Stimulated activated CD4-positive, alpha-beta T cell treated with anti-CD3 and anti-CD28 coated beads, Interleukin-12 subunit alpha, Interleukin-12 subunit beta, amount 100 ng/mL, for 4 hours (primary cell): ENCODE data around the gene SIRPG.
"Not testable (repeated sequence)": the region's sequence is repeated elsewhere in the genome, so short reads cannot be mapped to it uniquely, and the experiment has no call there.

ENCODE experiments used
- DNase-seq: peaks from one replicate; pipeline ENCODE4 v3.0.0-alpha.2; 2020

Gene SIRPG

DNA sequence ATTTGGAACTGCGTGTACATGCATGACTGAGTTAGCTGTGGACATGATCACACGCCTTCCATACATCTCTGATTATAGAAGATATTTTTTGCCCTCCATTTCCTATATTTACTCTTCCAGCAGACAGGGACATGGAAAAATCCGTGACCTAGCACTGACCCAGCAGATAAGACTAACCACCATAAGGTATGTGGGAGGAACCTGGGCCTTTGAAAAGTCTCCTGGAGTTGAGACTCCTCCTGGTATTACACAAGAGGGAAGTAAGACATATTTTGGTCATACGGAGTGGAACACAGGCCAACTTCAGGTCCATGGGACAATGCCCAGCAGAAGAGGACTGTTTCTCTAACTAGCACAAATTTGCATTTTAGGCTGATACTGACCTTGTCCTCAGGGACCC is 24.0 kb downstream of the SIRPG start:
- DNase-seq, result no peak

DNA sequence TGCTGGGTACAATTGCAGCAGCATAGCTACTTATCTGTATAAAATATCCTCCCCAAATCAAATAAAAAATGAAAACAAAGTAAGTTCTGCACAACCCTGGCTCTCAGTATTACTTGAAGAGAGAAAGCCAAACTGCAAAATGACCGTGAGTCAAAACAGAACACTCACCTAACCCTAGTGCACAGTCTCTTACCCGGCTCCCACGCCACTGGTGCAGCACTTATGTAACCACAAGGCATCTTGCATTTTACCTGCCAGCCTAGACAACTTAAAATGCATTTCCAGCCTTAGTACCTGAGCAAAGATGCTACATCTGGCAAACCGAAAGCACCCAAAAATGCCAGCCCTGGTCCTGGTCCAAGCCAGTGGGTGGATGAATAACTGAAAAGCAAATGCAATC is 25.4 kb downstream of the SIRPG start:
- DNase-seq, result peak; percentile 39

DNA sequence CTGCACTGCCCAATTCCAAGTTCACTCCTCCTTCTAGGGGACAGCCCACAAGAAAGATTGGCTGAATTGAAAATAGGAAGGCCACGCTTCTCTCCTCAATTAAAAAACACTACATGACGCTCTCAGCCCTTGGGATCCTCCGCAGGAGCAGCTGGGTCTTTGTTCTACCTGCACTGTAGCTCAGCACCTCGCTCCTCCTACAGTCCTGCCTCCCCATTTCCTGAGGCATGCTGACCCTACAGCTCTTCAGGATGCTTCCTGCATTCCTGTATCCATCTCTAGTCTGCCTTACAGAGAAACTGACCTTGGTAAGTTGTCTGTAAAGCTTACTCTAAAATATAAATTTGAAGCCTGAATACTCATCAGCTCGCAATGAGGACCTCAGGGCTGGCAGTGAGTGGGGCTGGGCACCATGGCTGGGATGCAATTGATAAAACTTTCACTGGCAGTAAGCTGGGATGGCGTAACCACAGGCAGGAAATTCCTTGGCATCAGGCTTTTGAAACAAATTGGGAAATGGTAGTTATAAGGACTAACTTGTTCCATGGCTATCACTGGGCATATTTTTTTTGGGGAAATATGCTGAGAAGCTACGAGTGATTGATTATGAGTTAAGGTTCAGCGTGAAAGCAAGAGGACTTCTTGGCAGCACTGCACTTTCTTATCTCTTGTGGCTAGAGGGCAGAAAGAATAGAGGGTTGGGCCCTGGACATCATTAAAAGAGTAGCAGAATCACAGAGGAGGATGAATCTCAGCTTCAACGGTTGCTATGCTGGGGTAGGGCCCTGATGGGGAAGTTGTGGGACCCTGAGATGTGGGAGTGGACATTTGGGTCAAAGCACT is 26.0 kb downstream of the SIRPG start:
- no peak for DNase-seq

DNA sequence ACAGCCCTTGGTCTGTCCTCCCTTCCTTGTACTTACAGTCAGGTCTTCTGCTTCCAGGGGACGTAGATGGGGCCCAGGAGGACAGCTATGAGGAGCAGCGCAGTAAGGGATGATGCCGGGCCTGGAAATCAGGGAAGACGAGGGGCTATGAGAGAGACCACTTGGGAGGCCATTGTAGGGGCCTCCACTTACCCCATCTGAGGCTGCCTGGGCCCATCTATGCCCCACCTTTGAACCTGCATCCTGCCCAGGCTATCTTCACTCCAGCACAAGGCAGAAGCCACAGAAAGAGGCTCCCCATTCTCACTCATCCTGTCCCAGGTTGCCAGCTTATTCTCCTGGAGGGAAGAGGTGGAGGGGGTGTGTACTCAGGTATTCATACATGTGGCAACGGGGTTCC is 27.4 kb downstream of the SIRPG start:
- no peak for DNase-seq

DNA sequence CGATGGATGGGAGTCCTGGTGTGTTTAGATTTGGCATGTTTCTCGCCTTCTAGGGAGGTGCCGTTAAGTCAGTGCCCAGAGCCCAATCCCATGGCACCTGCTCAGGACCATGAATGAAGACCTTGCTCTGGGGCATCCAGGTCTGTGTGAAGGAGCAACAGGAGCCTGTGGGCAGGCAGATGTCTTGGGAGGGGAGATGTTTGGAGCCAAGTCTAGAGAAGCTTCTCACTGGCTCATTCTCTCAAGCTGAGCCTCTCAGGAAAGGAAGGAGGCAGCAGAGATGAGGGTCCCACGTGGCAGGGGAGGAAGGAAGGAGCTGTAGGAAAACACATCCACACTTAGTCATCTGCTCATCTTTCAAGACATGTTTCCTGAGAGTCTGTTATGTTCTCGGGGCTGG is 28.3 kb downstream of the SIRPG start:
- DNase-seq, result no peak

DNA sequence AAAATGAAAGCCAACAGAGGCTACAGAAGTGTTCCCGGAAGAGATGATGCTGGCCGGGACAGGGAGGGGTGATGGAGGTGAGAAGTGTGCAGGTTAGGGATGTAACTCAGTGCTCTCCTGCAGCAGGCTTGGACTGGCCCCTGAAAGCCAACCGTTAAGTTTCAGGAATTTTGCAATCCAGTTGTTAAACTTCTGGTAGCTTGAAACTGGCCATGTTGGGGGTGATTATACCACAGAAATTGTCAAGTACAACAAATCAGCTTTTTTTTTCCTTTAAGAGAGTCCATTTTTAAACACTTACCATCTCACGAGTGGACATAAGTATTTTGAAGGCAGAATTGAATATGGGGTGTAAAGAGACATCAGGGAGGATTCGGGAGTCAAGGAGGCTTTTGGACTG is 29.0 kb downstream of the SIRPG start:
- DNase-seq, result no peak

DNA sequence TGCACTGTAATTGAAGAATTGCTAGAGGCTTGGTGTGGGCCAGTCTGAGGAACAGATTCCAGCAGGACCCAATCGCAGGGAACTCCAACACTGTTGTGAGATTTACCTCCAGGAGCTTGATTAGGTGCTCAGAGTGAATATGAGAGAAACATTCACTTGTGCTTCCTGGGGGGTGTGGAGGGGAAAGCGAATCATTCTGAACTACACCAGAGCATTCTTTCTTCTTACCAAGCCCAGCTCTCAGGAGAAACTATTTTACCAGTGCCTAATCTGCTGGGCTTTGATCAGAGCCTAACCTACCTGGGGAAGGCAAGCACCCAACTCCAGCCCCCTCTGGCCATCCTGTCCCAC is 30.4 kb downstream of the SIRPG start:
- DNase-seq, result no peak

DNA sequence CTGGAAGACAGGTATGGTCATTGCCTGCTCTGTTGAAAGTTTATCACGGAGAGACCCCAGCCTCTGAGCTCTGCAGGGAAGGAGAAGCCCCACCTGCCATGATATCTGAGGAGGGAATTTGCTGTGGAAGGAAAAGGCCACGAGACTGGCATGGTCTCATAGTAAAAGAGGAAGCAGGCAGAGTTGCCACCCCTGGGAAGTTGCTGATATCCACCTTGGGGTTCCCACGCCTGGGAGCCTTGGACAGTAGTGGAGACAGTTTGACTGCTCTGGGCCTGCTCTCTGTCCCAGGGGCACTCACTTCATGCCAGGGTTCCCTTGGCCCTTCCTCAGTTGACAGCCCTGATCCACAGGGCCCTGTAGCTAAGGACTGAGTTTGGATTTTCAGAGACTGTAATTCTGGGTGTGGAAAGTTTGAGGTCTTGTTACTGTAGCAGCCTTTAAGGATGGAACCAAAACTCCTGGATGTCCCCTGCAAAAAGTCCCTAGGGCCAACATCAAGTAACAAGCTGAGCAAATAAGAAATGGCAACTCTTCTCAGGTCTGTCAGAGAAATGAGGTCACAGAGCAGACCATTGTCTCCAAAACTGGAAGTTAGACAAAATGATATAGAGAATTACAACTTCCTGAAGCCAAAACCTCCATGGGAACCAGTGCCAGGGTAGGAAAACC is 30.9 kb downstream of the SIRPG start:
- no peak for DNase-seq

DNA sequence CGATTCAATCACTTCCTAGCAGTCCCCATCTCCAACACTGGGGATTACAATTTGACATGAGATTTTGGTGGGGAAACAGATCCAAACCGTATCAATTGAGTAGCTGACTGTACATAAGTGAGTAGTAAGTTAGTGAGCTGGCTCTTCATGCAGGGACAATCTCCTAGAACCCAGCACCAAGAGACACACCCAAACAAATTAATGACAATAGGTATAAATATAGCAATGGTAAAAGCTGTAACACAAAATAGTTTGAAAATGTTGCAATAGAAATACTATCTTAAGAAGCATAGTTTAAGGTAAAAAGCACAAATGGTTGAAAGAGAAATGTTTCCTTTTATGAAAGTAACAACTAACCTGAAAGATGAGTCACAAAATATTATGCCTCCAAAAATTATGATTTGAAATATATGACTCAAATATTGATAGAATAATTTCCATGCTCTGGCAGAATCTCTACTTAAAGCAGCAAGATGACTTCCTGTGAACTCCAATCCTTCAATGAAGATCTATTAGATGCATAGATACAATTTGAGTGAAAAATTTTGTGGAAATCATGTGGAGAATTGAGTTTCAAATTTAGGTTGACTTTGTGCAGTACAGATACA is 32.4 kb downstream of the SIRPG start:
- no peak for DNase-seq

DNA sequence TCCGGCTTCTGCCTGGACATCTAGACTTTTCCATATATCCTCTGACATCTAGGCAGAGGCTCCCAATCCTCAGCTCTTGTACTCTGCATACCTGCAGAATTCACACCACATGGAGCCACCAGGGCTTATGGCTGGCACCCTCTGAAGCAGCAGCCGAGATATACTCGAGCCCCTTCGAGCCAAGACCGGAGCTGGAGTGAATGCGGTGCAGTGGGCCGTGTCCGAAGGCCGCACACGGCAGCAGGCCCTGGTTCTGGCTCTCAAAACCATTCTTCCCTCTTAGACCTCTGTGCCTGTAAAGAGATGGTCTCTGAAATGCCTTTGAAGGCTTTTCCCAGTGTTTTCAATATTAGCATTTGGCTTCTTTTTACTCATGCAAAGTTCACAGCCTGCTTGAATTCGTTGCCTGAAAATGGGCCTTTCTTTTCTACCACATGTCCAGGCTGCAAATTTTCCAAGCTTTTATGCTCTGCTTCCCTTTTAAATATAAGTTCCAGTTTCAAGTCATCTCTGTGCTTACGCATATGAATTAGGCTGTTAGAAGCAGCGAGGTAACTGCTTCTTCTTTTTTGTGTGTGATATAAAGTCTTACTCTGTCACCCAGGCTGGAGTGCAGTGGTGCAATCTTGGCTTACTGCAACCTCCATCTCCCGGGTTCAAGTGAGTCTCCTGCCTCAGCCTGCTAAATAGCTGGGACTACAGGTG is 33.9 kb downstream of the SIRPG start:
- no peak for DNase-seq

DNA sequence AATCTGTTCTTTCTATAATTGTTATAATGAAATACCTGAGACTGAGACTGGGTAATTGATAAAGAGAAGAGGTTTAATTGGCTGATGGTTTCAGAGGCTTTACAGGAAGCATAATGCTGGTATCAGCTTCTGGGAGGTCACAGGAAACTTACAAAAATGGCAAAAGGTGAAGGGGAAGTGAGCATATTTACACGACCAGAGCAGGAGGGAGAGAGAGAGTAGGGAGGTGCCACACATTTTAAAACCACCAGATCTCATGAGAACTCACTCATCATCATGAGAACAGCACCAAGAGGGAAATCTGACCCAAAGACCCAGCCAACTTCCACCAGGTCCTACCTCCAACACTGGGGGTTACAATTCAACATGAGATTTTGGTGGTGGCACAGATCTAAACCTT is 35.1 kb downstream of the SIRPG start:
- no peak for DNase-seq

DNA sequence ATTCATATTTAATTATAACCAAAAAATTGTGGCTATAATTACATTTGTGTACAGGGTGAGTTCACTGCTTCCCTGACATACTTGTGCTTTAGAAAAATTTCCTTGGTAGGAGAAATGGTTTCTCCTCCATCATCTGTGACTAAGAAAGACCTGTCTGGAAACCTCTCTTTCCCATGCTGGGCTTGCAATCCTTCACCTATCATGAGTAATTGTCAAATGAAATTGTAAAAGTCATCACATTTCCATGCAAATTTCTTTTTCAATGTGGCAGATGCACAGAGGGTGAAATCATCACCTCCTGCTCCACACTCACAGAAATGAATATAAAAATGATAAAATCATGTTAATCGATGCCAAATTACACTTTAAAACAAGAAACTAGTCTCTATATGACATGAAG is 36.3 kb downstream of the SIRPG start:
- no peak for DNase-seq

DNA sequence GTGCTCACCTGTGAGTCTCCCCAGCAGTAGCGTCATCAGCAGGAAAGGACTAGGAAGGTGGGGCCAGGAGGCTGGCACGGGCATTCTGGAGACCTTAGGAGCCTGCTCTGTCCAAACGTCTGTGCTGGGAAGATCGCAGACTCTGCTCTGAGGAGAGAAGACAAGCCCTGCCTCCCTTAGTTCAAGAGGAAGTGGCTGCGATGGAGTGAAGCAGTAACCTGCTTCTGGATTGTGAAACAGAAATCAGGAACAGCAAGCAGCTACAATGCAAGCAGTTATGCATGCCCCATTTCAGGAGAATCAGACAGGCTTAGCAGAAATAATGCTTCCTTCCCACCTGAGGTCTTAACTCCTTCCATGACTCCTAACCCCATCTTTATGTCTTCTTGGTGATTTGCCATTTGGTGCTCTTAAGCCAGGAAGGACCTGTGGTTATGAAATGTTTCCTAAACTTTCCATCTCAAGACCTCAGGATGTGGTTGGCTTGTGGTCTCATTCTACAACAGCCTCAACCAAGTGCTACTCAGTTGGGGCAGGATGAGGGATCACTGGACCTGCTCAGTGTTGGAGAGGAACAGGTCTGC is 37.6 kb downstream of the SIRPG start, which contains the start of gene SIRPB1:
SIRPB1 (minus strand) TSS at position 149 of the 584 bp plus-strand sequence; CDS start at position 84, 65 bp downstream.
- no peak for DNase-seq

DNA sequence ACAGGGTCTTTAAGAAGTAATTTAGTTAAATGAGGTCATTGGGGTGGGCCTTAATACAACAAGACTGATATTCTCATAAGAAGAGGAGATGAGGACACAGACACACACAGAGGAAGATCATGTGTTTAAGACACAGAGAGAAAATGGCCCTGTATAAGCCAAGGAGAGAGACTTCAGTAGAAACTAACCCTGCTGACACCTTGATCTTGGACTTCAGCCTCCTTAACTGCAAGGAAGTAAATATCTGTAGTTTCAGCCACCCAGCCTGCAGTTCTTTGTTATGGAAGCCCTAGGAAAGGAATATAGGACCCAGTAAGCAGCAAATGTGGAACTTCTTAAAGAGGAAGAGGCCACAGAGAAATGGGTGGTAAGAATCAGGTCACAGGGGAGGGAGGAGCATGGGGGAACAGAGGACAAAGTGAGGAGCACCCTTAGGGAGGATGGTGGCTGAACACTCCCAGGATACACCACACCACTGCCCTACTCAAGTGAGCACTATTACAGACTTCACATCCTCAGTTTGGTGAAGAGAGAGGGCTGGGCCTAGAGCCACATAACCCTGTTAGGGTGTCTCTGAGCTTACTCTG is 38.5 kb downstream of the SIRPG start:
- no peak for DNase-seq

DNA sequence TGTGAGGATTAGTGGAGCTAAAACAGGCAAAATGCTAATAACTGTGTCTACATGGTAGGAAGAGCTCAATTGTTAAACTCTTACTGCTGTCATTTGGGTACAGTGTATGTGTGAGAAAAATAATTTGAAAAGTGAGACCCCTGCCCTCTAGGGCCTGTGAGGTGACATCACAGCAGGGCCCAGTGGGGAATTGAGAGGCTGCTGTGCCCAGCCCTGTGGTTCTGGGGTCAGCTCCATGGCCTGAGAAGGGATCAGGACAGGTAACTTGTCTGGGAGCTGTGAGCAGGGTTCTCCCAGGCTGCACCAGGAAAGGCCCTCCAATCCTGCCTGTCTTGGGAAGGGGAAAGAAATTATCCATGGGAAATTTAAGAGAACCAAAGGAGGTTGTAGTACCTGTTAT is 39.1 kb downstream of the SIRPG start:
- no peak for DNase-seq

DNA sequence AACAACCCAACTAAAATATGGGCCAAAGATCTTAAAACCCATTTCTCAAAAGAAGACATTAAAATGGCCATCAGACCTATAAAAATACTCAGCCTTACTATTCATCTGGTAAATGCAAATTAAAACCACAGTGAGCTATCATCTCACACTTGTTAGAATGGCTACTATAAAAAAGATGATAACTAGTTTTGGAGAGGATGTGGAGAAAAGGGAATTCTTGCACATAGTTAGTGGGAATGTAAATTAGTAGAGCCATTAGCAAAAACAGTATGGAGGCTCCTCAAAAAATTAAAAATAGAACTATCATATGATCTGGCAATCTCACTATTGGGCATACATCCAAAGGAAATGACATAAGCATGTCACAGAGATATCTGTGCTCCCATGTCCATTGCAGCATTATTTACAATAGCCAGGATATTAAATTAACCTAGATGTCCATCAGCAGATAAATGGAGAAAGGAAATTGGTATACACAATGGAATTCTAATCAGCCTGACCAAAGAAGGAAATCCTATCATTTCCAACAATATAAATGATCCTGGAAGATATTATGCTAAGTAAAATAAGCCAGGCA is 40.6 kb downstream of the SIRPG start:
- DNase-seq, result no peak

DNA sequence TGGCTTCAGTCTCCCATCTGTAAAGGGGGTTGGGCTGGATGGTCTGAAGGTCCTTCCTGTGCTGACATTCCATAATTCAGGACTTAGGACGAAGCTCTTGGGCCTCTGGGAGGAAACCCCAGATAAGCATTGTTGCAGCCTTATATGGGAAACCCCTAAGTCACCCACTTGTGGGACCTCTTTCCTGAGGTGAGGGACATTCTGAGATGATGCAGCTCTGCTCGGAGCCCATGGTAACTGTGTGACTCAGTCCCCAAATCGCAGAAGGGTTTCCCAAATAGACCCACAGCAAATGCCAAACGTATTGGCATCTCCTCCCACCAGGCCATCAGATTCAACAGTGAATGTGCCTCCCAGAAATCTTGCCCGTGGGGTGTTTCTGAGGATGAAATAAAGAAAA is 47.2 kb downstream of the SIRPG start:
- DNase-seq, result not testable (repeated sequence)

DNA sequence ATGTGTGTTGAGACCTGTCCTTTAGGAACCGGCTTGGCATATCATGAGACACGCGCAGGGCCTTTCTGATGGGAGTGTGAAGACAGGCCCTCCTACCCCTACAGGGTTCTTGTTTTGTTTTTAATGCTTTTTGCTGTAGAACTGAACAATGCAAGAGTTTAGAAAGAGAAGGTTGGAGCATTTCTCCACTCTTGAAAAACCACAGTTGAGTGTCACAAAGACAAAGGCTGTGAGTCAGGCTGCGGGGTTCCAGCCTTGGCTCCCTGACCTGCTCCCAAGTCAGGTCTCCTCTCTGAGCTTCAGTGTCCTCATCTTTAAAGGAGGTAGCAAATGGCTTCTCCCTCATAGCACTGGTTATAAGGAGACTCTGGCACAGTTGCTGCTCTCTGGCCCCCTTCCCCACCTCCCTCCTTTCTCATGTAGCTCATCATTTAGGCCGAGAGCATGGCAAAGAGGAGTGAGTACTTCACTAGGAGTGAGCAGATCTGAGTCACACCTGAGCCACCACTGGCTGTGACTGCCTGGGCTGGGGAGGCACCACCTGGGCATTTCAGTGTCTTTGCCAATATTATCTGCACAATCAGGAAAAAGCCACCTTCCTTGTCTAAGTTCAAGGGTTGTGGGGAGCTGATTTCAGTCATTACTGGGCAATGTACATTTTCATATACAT is 48.8 kb downstream of the SIRPG start:
- not testable (repeated sequence) for DNase-seq

DNA sequence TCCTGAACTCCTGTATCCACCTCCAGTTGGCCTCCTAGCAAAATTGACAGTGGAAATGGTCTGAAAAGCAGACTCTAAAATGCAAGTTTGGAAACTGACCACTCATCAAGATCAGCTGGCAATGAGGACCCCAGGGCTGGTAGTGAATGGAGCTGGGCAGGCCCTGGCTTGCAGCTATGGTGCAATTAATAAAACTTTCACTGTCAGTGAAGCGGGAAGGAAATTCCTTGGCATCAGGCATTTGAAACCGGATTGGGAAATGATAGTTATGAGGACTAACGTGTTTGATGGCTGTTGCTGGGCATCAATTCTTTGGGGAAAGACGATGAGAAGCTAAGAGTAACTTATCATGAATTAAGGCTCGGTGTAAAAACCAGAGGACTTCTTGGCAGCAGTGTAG is 56.8 kb downstream of the SIRPG start:
- DNase-seq, result no peak

DNA sequence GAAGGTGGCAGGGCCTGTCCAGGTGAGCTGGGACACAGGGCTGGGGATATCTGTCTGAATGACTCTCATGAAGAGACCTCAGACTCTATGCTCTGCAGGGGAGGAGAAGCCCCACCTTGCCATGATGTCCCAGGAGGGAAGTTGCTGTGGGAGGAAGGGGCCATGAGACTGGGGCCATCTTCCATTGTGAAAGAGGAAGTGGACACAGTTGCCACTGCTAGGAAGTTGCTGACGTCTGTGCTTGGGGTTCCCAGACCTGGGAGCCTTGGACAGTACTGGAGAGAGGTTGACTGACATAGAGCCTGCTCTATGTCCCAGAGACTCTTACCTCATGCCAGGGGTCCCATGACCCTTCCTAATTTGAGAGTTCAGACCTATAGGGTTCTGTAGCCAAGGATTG is 62.2 kb downstream of the SIRPG start:
- DNase-seq, result no peak

DNA sequence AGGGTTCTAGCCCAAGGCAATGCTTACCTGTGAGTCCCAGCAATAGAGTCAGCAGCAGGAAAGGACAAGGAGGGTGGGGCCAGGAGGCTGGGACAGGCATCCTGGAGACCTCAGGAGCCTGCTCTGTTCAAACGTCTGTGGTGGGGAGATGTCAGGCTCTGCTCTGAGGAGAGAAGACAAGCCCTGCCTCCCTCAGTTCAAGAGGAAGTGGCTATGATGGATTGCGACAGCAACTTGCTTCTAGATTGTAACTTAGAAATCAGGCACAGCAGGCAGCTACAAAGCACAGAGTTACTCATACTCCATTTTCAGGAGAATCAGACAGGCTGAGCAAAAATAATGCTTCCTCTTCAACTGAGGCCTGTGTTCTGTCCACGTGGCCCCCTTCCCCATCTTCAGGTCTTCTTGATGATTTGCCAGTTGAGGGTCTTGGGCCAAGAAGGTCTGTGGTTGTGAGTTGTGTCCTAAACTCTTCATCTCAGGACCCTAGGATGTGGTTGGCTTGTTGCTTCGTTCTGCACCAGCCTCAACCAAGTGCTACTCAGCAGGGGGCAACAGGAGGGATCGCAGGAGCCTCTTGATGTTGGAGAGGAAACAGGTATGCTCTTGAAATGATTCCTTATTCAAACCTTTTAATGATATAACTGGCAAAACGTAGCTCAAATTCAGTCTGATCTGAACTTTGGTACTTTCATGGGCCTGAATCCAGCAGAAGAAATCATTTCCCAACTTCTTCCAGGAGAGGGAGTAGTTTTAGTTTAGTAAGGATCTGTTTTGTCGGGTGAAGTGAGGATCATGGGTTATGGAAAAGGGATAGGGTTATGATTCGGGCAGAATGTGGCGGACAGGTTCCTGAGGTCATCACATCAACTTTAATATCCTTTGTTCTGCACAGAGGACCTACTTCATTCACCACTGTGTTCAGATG is 68.8 kb downstream of the SIRPG start:
- DNase-seq, result no peak
